Epidermal melanocyte (primary cell): ENCODE results near the gene TRIM3.
"Not testable (repeated sequence)": the region's sequence is repeated elsewhere in the genome, so short reads cannot be mapped to it uniquely, and the experiment has no call there.

Source experiments
- DNase-seq: peaks from one replicate; pipeline ENCODE4 v3.0.0; 2011; ENCODE audit warnings: low spot score; ENCODE audit not compliant: insufficient read length

TRIM3 gene

GRCh38 chr11:6473451-6474412, at the start of gene TRIM3:
TSS of gene TRIM3 (minus strand) at chr11:6473941. CDS start at chr11:6465695, 8,246 bp downstream.
- DNase-seq, result peak; percentile 96

- no peak for DNase-seq
Observed at GRCh38 chr11:6523253-6523652, 49.5 kb upstream of the TRIM3 start.

- not testable (repeated sequence) for DNase-seq
Observed at GRCh38 chr11:6521946-6522345, 48.2 kb upstream of the TRIM3 start.

GRCh38 chr11:6520265-6520664, 46.5 kb upstream of the TRIM3 start:
- DNase-seq, result no peak

- DNase-seq, result no peak
Observed at GRCh38 chr11:6516865-6517264, 43.1 kb upstream of the TRIM3 start.

GRCh38 chr11:6505577-6506240, 32.0 kb upstream of the TRIM3 start:
- peak; percentile 68 for DNase-seq

- no peak for DNase-seq
Observed at GRCh38 chr11:6504166-6504565, 30.4 kb upstream of the TRIM3 start.

GRCh38 chr11:6502382-6502781, 28.6 kb upstream of the TRIM3 start:
- DNase-seq, result no peak

- no peak for DNase-seq
Observed at GRCh38 chr11:6498544-6498943, 24.8 kb upstream of the TRIM3 start.

- DNase-seq, result no peak
Observed at GRCh38 chr11:6498121-6498520, 24.4 kb upstream of the TRIM3 start.

GRCh38 chr11:6497069-6497839, 23.5 kb upstream of the TRIM3 start, which contains the start of gene DNHD1:
TSS of gene DNHD1 (plus strand) at chr11:6497280. CDS start at chr11:6498216, 936 bp downstream.
- DNase-seq, result no peak

GRCh38 chr11:6489306-6489705, 15.6 kb upstream of the TRIM3 start:
- DNase-seq, result no peak

- DNase-seq, result no peak
Observed at GRCh38 chr11:6488821-6489220, 15.1 kb upstream of the TRIM3 start.

- DNase-seq, result no peak
Observed at GRCh38 chr11:6488342-6488741, 14.6 kb upstream of the TRIM3 start.

GRCh38 chr11:6486938-6487337, 13.2 kb upstream of the TRIM3 start:
- DNase-seq, result no peak

GRCh38 chr11:6486256-6486655, 12.5 kb upstream of the TRIM3 start:
- DNase-seq, result no peak

GRCh38 chr11:6485661-6486060, 11.9 kb upstream of the TRIM3 start:
- no peak for DNase-seq

GRCh38 chr11:6483015-6483414, 9.3 kb upstream of the TRIM3 start:
- DNase-seq, result no peak

GRCh38 chr11:6482441-6482840, 8.7 kb upstream of the TRIM3 start:
- DNase-seq, result no peak

GRCh38 chr11:6481924-6482275, 8.2 kb upstream of the TRIM3 start:
- DNase-seq, result no peak

GRCh38 chr11:6481012-6481923, 7.5 kb upstream of the TRIM3 start, which contains the start of the genes ARFIP2 and TIMM10B:
TSS of gene ARFIP2 (minus strand) at chr11:6481331. CDS start at chr11:6480421, 910 bp downstream.
TSS of gene TIMM10B (plus strand) at chr11:6481501. CDS start at chr11:6481517, 16 bp downstream.
- DNase-seq, result peak; percentile 97
